Upper lobe of left lung (tissue), 4 donors: ENCODE data around the gene ADAMTS4.

Source experiments
- CTCF ChIP-seq, 6 experiments: fragments of 450-650 bp in 4 of 6; fragments of 200-600 bp in 2 of 6; sonication (generic) in 2 of 6; IDR thresholded peaks; one replicate each; pipeline ENCODE4 v1.5.1; 2016 to 2019; ENCODE audit warnings: antibody characterized with exemption in 6 of 6
- EP300 ChIP-seq, 4 donors: sonication (generic); formaldehyde crosslinking; IDR thresholded peaks; one replicate each; pipeline ENCODE4 v1.5.1; 2017; ENCODE audit warnings: antibody characterized with exemption in 4 of 4, control low read depth in 2 of 4
- POLR2A ChIP-seq, 4 donors: fragments of 450-650 bp; IDR thresholded peaks; one replicate each; pipeline ENCODE4 v1.5.1; 2016 to 2017; ENCODE audit warnings: antibody characterized with exemption in 4 of 4, mild to moderate bottlenecking in 2 of 4
- POLR2AphosphoS5 ChIP-seq, 2 donors: sonication (generic); formaldehyde crosslinking; IDR thresholded peaks; one replicate each; pipeline ENCODE4 v1.5.1; 2017; ENCODE audit warnings: antibody characterized with exemption in 2 of 2

- no peak for TF ChIP-seq CTCF (IDR thresholded peaks at IDR 0.05)
- peak in 1 of 4 donors; percentile 16 for TF ChIP-seq POLR2A (IDR thresholded peaks at IDR 0.05)
- no peak for TF ChIP-seq POLR2AphosphoS5 (IDR thresholded peaks at IDR 0.05)
- TF ChIP-seq EP300 (IDR thresholded peaks at IDR 0.05), result no peak
Observed at GRCh38 chr1:161217831-161218230, 19.0 kb upstream of the ADAMTS4 start.
